Neural cell (in vitro differentiated cells): ENCODE data around the gene EYS. TPM values are rescaled to one million over a fixed set of nuclear protein-coding genes. Genes with fewer than 3 reads are reported as not detected.
"Not testable (repeated sequence)": the region's sequence is repeated elsewhere in the genome, so short reads cannot be mapped to it uniquely, and the experiment has no call there.

Experiments used
- H2AFZ ChIP-seq: fragments of 200-600, 300-800 bp; sonication (generic), shearing (Covaris generic); 2 replicates; pipeline ENCODE4 v1.6.0; 2014; ENCODE audit warnings: low read depth, mild to moderate bottlenecking, antibody characterized with exemption, low read length, moderate library complexity
- H3F3A ChIP-seq: fragments of 200-600 bp; shearing (Covaris generic); 2 replicates; pipeline ENCODE4 v1.6.1; 2016; ENCODE audit warnings: mild to moderate bottlenecking, moderate library complexity, mixed read lengths, antibody characterized with exemption, low read length; ENCODE audit not compliant: insufficient read depth, poor library complexity, severe bottlenecking
- H3K27ac ChIP-seq: fragments of 200-600, 300-800 bp; sonication (generic), shearing (Covaris generic); 2 replicates; pipeline ENCODE4 v1.5.1; 2014; ENCODE audit warnings: mild to moderate bottlenecking, low read length, moderate library complexity
- H3K27me3 ChIP-seq: fragments of 300-800, 200-600 bp; sonication (generic), shearing (Covaris generic); 2 replicates; pipeline ENCODE4 v1.6.0; 2014; ENCODE audit warnings: mild to moderate bottlenecking, low read depth, low read length, moderate library complexity; ENCODE audit not compliant: insufficient read depth
- H3K36me3 ChIP-seq: fragments of 300-800, 200-600 bp; sonication (generic), shearing (Covaris generic); 2 replicates; pipeline ENCODE4 v1.5.1; 2014; ENCODE audit warnings: mild to moderate bottlenecking, antibody characterized with exemption, low read length, moderate library complexity; ENCODE audit not compliant: insufficient read depth
- H3K4me2 ChIP-seq: fragments of 300-800, 200-600 bp; sonication (generic), shearing (Covaris generic); 2 replicates; pipeline ENCODE4 v1.6.0; 2014; ENCODE audit warnings: mild to moderate bottlenecking, low read length
- H3K4me3 ChIP-seq: fragments of 300-800, 200-600 bp; sonication (generic), shearing (Covaris generic); 2 replicates; pipeline ENCODE4 v1.5.1; 2014; ENCODE audit warnings: mild to moderate bottlenecking, low read length, moderate library complexity
- H3K79me2 ChIP-seq: fragments of 200-600 bp; shearing (Covaris generic); replicated peaks from 2 replicates; pipeline ENCODE4 v1.6.0; 2014; ENCODE audit warnings: mild to moderate bottlenecking, low read length, moderate library complexity; ENCODE audit not compliant: insufficient read depth
- H3K9ac ChIP-seq: fragments of 300-800, 200-600 bp; sonication (generic), shearing (Covaris generic); 2 replicates; pipeline ENCODE4 v1.6.1; 2016; ENCODE audit warnings: mild to moderate bottlenecking, low read length, mixed read lengths
- H3K9me2 ChIP-seq: fragments of 200-600 bp; shearing (Covaris generic); 2 replicates; pipeline ENCODE4 v1.6.1; 2016; ENCODE audit warnings: mild to moderate bottlenecking, low read length, mixed read lengths; ENCODE audit not compliant: insufficient read depth
- H3K9me3 ChIP-seq: fragments of 200-600, 300-800 bp; sonication (generic), shearing (Covaris generic); 2 replicates; pipeline ENCODE4 v1.6.1; 2016; ENCODE audit warnings: mild to moderate bottlenecking, mixed run types, low read length, moderate library complexity, mixed read lengths
- H4K20me1 ChIP-seq: fragments of 200-600 bp; shearing (Covaris generic); 2 replicates; pipeline ENCODE4 v1.6.1; 2016; ENCODE audit warnings: mild to moderate bottlenecking, mixed run types; ENCODE audit not compliant: insufficient read depth
- EP300 ChIP-seq: fragments of 450-650 bp; conservative IDR thresholded peaks from 2 replicates; pipeline ENCODE4 v1.6.1; 2014; ENCODE audit warnings: antibody characterized with exemption, mild to moderate bottlenecking, moderate library complexity; ENCODE audit not compliant: poor library complexity, severe bottlenecking
- EZH2 ChIP-seq: fragments of 200-600, 300-800 bp; shearing (Covaris generic), sonication (generic); IDR thresholded peaks from 2 replicates; pipeline ENCODE4 v1.6.1; 2014; ENCODE audit warnings: antibody characterized with exemption, low read length, borderline replicate concordance, mild to moderate bottlenecking; ENCODE audit not compliant: insufficient read depth, poor library complexity, severe bottlenecking
- MXI1 ChIP-seq: fragments of 450-650 bp; conservative IDR thresholded peaks from 2 replicates; pipeline ENCODE4 v1.6.1; 2014; ENCODE audit warnings: antibody characterized with exemption, mild to moderate bottlenecking; ENCODE audit not compliant: poor library complexity, severe bottlenecking
- POLR2AphosphoS5 ChIP-seq: IDR thresholded peaks from 2 replicates; pipeline ENCODE4 v1.6.1; 2012
- RAD21 ChIP-seq: fragments of 450-650 bp; conservative IDR thresholded peaks from 2 replicates; pipeline ENCODE4 v1.6.1; 2014; ENCODE audit warnings: antibody characterized with exemption, mild to moderate bottlenecking, moderate library complexity
- SMC3 ChIP-seq: fragments of 450-650 bp; conservative IDR thresholded peaks from 2 replicates; pipeline ENCODE4 v1.6.1; 2014; ENCODE audit warnings: antibody characterized with exemption, mild to moderate bottlenecking, moderate library complexity; ENCODE audit not compliant: poor library complexity
- TAF1 ChIP-seq: IDR thresholded peaks from 2 replicates; pipeline ENCODE4 v1.6.1; 2012; ENCODE audit warnings: low read depth
- polyA plus RNA-seq: library from polyadenylated mRNA; depleted of rRNA; stranded (reverse); fragments of >200 nt; gene quantifications from 2 replicates; pipeline ENCODE4 v1.2.3, GENCODE V29; 2014
- TF ChIP-seq, protein P1 (sequence below): IDR thresholded peaks from 2 replicates; pipeline ENCODE4 v1.6.1; 2012; ENCODE audit warnings: borderline replicate concordance
- TF ChIP-seq, protein P2 (sequence below): fragments of 450-650 bp; IDR thresholded peaks from 2 replicates; pipeline ENCODE4 v1.5.1; 2014; ENCODE audit warnings: antibody characterized with exemption, mild to moderate bottlenecking, moderate library complexity; ENCODE audit not compliant: poor library complexity, severe bottlenecking

EYS gene
- polyA plus RNA-seq, 1 donor from 2014 or later = 0.38 TPM

DNA sequence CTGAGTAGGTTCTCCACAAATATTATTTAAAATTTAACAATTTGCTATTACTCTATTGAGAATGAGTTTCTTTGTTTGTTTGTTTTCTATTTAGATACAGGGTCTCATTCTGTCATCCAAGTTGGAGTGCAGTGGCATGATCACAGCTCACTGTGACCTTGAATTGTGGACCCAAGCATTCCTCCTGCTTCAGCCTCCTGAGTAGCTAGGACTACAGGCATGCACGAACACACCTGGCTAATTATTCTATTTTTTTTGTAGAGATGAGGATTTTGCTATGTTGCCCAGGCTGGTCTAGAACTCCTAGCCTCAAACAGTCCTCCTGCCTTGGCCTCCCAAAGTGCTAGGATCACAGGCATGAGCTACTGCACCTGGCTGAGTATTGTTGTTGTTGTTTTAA is 1949.2 kb downstream of the EYS start:
- no peaks in the 10 kb centered on the region for H3K9me2 ChIP-seq
- H3K79me2 ChIP-seq = no peaks in the 10 kb centered on the region
- TF ChIP-seq EP300 (no peak), MXI1 (no peak), RAD21 (no peak), EZH2 (no peak)
- TF ChIP-seq, protein P1, sequence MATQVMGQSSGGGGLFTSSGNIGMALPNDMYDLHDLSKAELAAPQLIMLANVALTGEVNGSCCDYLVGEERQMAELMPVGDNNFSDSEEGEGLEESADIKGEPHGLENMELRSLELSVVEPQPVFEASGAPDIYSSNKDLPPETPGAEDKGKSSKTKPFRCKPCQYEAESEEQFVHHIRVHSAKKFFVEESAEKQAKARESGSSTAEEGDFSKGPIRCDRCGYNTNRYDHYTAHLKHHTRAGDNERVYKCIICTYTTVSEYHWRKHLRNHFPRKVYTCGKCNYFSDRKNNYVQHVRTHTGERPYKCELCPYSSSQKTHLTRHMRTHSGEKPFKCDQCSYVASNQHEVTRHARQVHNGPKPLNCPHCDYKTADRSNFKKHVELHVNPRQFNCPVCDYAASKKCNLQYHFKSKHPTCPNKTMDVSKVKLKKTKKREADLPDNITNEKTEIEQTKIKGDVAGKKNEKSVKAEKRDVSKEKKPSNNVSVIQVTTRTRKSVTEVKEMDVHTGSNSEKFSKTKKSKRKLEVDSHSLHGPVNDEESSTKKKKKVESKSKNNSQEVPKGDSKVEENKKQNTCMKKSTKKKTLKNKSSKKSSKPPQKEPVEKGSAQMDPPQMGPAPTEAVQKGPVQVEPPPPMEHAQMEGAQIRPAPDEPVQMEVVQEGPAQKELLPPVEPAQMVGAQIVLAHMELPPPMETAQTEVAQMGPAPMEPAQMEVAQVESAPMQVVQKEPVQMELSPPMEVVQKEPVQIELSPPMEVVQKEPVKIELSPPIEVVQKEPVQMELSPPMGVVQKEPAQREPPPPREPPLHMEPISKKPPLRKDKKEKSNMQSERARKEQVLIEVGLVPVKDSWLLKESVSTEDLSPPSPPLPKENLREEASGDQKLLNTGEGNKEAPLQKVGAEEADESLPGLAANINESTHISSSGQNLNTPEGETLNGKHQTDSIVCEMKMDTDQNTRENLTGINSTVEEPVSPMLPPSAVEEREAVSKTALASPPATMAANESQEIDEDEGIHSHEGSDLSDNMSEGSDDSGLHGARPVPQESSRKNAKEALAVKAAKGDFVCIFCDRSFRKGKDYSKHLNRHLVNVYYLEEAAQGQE = no peak
- no peak overlapping the region for H3K9ac ChIP-seq
- H4K20me1 ChIP-seq = no peaks in the 10 kb centered on the region
- H3K27me3 ChIP-seq = no peaks in the 10 kb centered on the region
- H3K27ac ChIP-seq = no peak overlapping the region
- H3K36me3 ChIP-seq = no peaks in the 10 kb centered on the region
- H3K4me2 ChIP-seq = no peak overlapping the region
- H2AFZ ChIP-seq = no peak overlapping the region
- H3F3A ChIP-seq = no peaks in the 10 kb centered on the region
- H3K4me3 ChIP-seq = no peak overlapping the region
- no peaks in the 10 kb centered on the region for H3K9me3 ChIP-seq

DNA sequence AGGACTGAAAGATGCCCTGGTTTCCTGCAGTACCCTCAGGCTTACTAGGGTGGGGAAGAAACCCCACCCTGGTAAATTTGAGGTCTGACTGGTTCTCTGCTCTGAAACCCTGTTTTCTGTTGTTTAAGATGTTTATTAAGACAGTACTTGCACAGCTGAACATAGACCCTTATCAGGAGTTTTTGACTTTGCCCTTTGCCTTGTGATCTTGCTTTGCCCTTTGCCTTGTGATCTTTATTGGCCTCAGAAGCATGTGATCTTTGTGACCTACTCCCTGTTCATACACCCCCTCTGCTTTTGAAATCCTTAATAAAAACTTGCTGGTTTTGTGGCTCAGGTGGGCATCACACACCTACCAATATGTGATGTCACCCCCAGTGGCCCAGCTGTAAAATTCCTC is 1949.8 kb downstream of the EYS start:
- H3K27me3 ChIP-seq, H3K79me2 ChIP-seq, H3K9ac ChIP-seq, H3K36me3 ChIP-seq, H3K4me2 ChIP-seq, H3K9me2 ChIP-seq, H3K4me3 ChIP-seq, H3F3A ChIP-seq, H3K27ac ChIP-seq, H3K9me3 ChIP-seq, H4K20me1 ChIP-seq, H2AFZ ChIP-seq: not testable (repeated sequence)

DNA sequence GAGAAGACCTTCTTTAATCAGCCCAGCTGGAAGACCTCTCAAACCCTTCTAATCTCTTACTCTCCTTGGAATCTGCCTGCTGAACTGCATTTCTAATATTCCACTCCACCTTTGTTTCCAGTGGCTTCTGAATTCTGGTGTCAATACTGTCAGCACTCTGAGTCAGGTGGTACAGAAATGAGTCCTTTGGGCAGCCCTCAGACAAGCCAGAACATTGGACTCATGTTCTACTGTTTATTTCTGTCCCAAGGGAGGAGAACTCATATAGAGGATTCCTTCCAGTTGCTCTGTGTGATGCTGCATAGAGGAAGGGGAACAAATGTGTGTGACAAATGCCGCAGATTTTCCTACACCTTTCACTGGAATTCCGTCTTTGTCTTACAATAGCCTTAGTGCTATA is 1956.6 kb downstream of the EYS start:
- Histone ChIP-seq H3K4me3 (no peak overlapping the region), H3K9me2 (no peaks in the 10 kb centered on the region), H2AFZ (no peak overlapping the region), H3K4me2 (no peak overlapping the region), H3K9me3 (no peaks in the 10 kb centered on the region), H3F3A (no peaks in the 10 kb centered on the region), H4K20me1 (no peaks in the 10 kb centered on the region), H3K27ac (no peak overlapping the region), H3K9ac (no peak overlapping the region), H3K79me2 (no peaks in the 10 kb centered on the region), H3K36me3 (no peaks in the 10 kb centered on the region), H3K27me3 (no peaks in the 10 kb centered on the region)
- no peak for TF ChIP-seq MXI1
- TF ChIP-seq TAF1 = no peak
- TF ChIP-seq, protein P2, sequence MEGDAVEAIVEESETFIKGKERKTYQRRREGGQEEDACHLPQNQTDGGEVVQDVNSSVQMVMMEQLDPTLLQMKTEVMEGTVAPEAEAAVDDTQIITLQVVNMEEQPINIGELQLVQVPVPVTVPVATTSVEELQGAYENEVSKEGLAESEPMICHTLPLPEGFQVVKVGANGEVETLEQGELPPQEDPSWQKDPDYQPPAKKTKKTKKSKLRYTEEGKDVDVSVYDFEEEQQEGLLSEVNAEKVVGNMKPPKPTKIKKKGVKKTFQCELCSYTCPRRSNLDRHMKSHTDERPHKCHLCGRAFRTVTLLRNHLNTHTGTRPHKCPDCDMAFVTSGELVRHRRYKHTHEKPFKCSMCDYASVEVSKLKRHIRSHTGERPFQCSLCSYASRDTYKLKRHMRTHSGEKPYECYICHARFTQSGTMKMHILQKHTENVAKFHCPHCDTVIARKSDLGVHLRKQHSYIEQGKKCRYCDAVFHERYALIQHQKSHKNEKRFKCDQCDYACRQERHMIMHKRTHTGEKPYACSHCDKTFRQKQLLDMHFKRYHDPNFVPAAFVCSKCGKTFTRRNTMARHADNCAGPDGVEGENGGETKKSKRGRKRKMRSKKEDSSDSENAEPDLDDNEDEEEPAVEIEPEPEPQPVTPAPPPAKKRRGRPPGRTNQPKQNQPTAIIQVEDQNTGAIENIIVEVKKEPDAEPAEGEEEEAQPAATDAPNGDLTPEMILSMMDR = no peak
- TF ChIP-seq EZH2 = no peak
- TF ChIP-seq, protein P1 = no peak
- no peak for TF ChIP-seq POLR2AphosphoS5
- no peak for TF ChIP-seq SMC3
- TF ChIP-seq RAD21 = no peak
- no peak for TF ChIP-seq EP300
